AG04450 (cell line): ENCODE data around the gene P3H4. TPM values are rescaled to one million over a fixed set of nuclear protein-coding genes. Genes with fewer than 3 reads are reported as not detected.

Source experiments
- CTCF ChIA-PET: fragments of 300-600, 350-600 bp; formaldehyde crosslinking; extraction: SDS; loops from one replicate; lab custom pipeline; 2022; ENCODE audit warnings: antibody characterized with exemption, inconsistent platforms; lab: Charles Lee
- POLR2A ChIA-PET: fragments of 350-600 bp; formaldehyde crosslinking; extraction: SDS; loops from one replicate; lab custom pipeline; 2021; ENCODE audit warnings: antibody characterized with exemption, inconsistent platforms; lab: Yijun Ruan, JAX
- DNase-seq: peaks from one replicate; pipeline ENCODE4 v3.0.0-alpha.2; 2011; ENCODE audit warnings: low read depth, low spot score
- H3K27ac ChIP-seq: one replicate; pipeline ENCODE4 v1.5.1; 2012; ENCODE audit warnings: low read depth, low read length, control low read depth
- H3K27me3 ChIP-seq: one replicate; pipeline ENCODE4 v1.6.0; 2012; ENCODE audit warnings: low read length; ENCODE audit not compliant: control insufficient read depth, insufficient read depth
- H3K4me3 ChIP-seq: 2 replicates; pipeline ENCODE4 v1.5.1; 2011; ENCODE audit warnings: mild to moderate bottlenecking, low read depth, low read length, control low read depth
- H3K9me3 ChIP-seq: 2 replicates; pipeline ENCODE4 v1.5.1; 2012; ENCODE audit warnings: low read length; ENCODE audit not compliant: control insufficient read depth, insufficient read depth
- CTCF ChIP-seq: IDR thresholded peaks from 2 replicates; pipeline ENCODE4 v1.5.1; 2011; ENCODE audit warnings: low read depth, low read length, control low read depth, inconsistent platforms
- polyA plus RNA-seq: library from polyadenylated mRNA; depleted of rRNA; stranded (reverse); fragments of >200 nt; gene quantifications from 2 replicates; pipeline ENCODE4 v1.2.3, GENCODE V29; 2011

P3H4 gene
- polyA plus RNA-seq, 1 experiment, result 51.5 TPM

- ChIA-PET POLR2A (interaction anchor here (0.7 kb wide), 1 partner anchor 74 kb away, joined by 6 read pairs; no protein-coding TSS in a partner anchor), CTCF (no interaction called here)
- Histone ChIP-seq H3K27ac (no peak overlapping the region), H3K27me3 (no peaks in the 10 kb centered on the region), H3K9me3 (no peaks in the 10 kb centered on the region), H3K4me3 (no peak overlapping the region)
- DNase-seq, result no peak
- no peak for TF ChIP-seq CTCF
These were observed 12.3 kb upstream of the P3H4 start for GRCh38 chr17:41824086-41824485.

GRCh38 chr17:41823580-41823979 lies 11.8 kb upstream of the P3H4 start:
- H3K9me3 ChIP-seq, result no peaks in the 10 kb centered on the region
- H3K4me3 ChIP-seq, result no peak overlapping the region
- H3K27me3 ChIP-seq, result no peaks in the 10 kb centered on the region
- no peak for TF ChIP-seq CTCF
- no peak for DNase-seq
- ChIA-PET CTCF (no interaction called here), POLR2A (interaction anchor here (0.7 kb wide), 1 partner anchor 73 kb away, joined by 6 read pairs; no protein-coding TSS in a partner anchor)
- H3K27ac ChIP-seq, result no peak overlapping the region

GRCh38 chr17:41823141-41823524 lies 11.4 kb upstream of the P3H4 start:
- POLR2A ChIA-PET, result interaction anchor here (0.7 to 0.8 kb wide), 3 partner anchors 42 to 143 kb away, joined by 3 to 6 read pairs (median 3); partner anchors contain the start of gene CNP
- no peak overlapping the region for H3K4me3 ChIP-seq

GRCh38 chr17:41822216-41823140 lies 10.7 kb upstream of the P3H4 start:
- H3K27me3 ChIP-seq, result no peaks in the 10 kb centered on the region
- no peaks in the 10 kb centered on the region for H3K9me3 ChIP-seq
- TF ChIP-seq CTCF, result no peak
- H3K4me3 ChIP-seq, result no peak overlapping the region
- peak overlapping the region; percentile 21 for H3K27ac ChIP-seq
- DNase-seq, result no peak
- POLR2A ChIA-PET, result interaction anchor here (0.7 to 0.8 kb wide), 2 partner anchors 42 to 144 kb away, joined by 3 read pairs; partner anchors contain the start of gene CNP
- CTCF ChIA-PET, result interaction anchor here (0.8 kb wide), 1 partner anchor 20 kb away, joined by 3 read pairs; no protein-coding TSS in a partner anchor

More at GRCh38 chr17:41823141-41823524, 11.4 kb upstream of the P3H4 start:
- CTCF ChIA-PET, result no interaction called here
- H3K9me3 ChIP-seq, result no peaks in the 10 kb centered on the region
- no peak for TF ChIP-seq CTCF
- no peak for DNase-seq
- no peak overlapping the region for H3K27ac ChIP-seq
- no peaks in the 10 kb centered on the region for H3K27me3 ChIP-seq

- no peak for TF ChIP-seq CTCF
- peak overlapping the region; percentile 21 for H3K27ac ChIP-seq
- ChIA-PET CTCF (no interaction called here), POLR2A (no interaction called here)
- no peaks in the 10 kb centered on the region for H3K27me3 ChIP-seq
- no peaks in the 10 kb centered on the region for H3K9me3 ChIP-seq
- no peak for DNase-seq
- no peak overlapping the region for H3K4me3 ChIP-seq
These were observed 10.0 kb upstream of the P3H4 start for GRCh38 chr17:41821776-41822175.
